SKM-1 (cell line): ENCODE measurements around the gene HRK.

ENCODE experiments used
- DNase-seq: peaks from one replicate; lab custom pipeline; 2025; ENCODE audit not compliant: unreplicated experiment; lab: John Stamatoyannopoulos, UW

Gene HRK

GRCh38 chr12:116881325-116881876, at the start of gene HRK:
HRK (minus strand) TSS chr12:116881441; CDS start chr12:116881307, 134 bp downstream.
- no peak for DNase-seq

- no peak for DNase-seq
Observed at GRCh38 chr12:116929885-116930284, 48.6 kb upstream of the HRK start.

GRCh38 chr12:116928504-116928903, 47.3 kb upstream of the HRK start:
- no peak for DNase-seq

GRCh38 chr12:116927244-116927940, 46.2 kb upstream of the HRK start:
- no peak for DNase-seq

GRCh38 chr12:116926283-116927243, 45.3 kb upstream of the HRK start:
- DNase-seq = no peak

GRCh38 chr12:116924558-116925453, 43.6 kb upstream of the HRK start:
- no peak for DNase-seq

GRCh38 chr12:116922194-116922897, 41.1 kb upstream of the HRK start:
- DNase-seq = no peak

- no peak for DNase-seq
Observed at GRCh38 chr12:116920939-116921338, 39.7 kb upstream of the HRK start.

- DNase-seq = no peak
Observed at GRCh38 chr12:116919706-116920485, 38.7 kb upstream of the HRK start.

- no peak for DNase-seq
Observed at GRCh38 chr12:116919247-116919661, 38.0 kb upstream of the HRK start.

GRCh38 chr12:116918464-116918863, 37.2 kb upstream of the HRK start:
- no peak for DNase-seq

GRCh38 chr12:116916714-116917114, 35.5 kb upstream of the HRK start:
- DNase-seq = no peak

- DNase-seq = no peak
Observed at GRCh38 chr12:116916122-116916521, 34.9 kb upstream of the HRK start.

GRCh38 chr12:116915326-116915725, 34.1 kb upstream of the HRK start:
- DNase-seq = no peak

- no peak for DNase-seq
Observed at GRCh38 chr12:116910645-116911451, 29.6 kb upstream of the HRK start, which contains the start of gene FBXW8. FBXW8 (plus strand) TSS chr12:116910950; CDS start chr12:116911038, 88 bp downstream.

GRCh38 chr12:116910280-116910644, 29.0 kb upstream of the HRK start:
- DNase-seq = no peak

- DNase-seq = no peak
Observed at GRCh38 chr12:116906285-116906684, 25.0 kb upstream of the HRK start.

- DNase-seq = no peak
Observed at GRCh38 chr12:116903818-116904217, 22.6 kb upstream of the HRK start.
